CD4-positive, CD25-positive, alpha-beta regulatory T cell (primary cell): ENCODE data around the gene PDE6H. TPM values are rescaled to one million over a fixed set of nuclear protein-coding genes. Genes with fewer than 3 reads are reported as not detected.

Experiments
- ATAC-seq, 2 donors: fragments of 150-1000 bp; cut with Tn5 transposase; one replicate each; pipeline ENCODE4 v1.10.0; 2021; ENCODE audit warnings: low read depth in 2 of 2, moderate number of reproducible peaks in 2 of 2, moderate library complexity in 1 of 2
- DNase-seq, 3 donors: peaks; one replicate each; pipeline versions ENCODE4 v3.0.0 to v3.0.0-alpha.2; 2012 to 2022; ENCODE audit warnings: mixed read lengths in 1 of 3
- H3K27ac ChIP-seq: one replicate; pipeline ENCODE4 v1.7.0; 2013; ENCODE audit warnings: mild to moderate bottlenecking, low read length; ENCODE audit not compliant: insufficient read depth, poor library complexity, severe bottlenecking
- H3K27me3 ChIP-seq: one replicate; pipeline ENCODE4 v1.7.0; 2013; ENCODE audit warnings: low read length; ENCODE audit not compliant: control insufficient read depth, insufficient read depth
- H3K36me3 ChIP-seq: one replicate; pipeline ENCODE4 v1.7.0; 2013; ENCODE audit warnings: mild to moderate bottlenecking, low read length, moderate library complexity; ENCODE audit not compliant: control insufficient read depth, insufficient read depth
- H3K4me1 ChIP-seq: 2 replicates; pipeline ENCODE4 v1.7.0; 2013; ENCODE audit warnings: mild to moderate bottlenecking, low read length; ENCODE audit not compliant: insufficient read depth, control insufficient read depth, poor library complexity, severe bottlenecking
- H3K4me3 ChIP-seq: one replicate; pipeline ENCODE4 v1.7.0; 2013; ENCODE audit warnings: low read depth, mild to moderate bottlenecking, low read length, moderate library complexity
- H3K9me3 ChIP-seq, 2 experiments: 1 replicate in 1 of 2; 2 replicates in 1 of 2; pipeline ENCODE4 v1.7.0; 2013; ENCODE audit warnings: low read length in 2 of 2, mild to moderate bottlenecking in 1 of 2, moderate library complexity in 1 of 2; ENCODE audit not compliant: control insufficient read depth in 2 of 2
- H3K27ac Mint-ChIP-seq, 3 donors: one replicate each; pipeline ENCODE4 v1.8.0; 2020 to 2022; ENCODE audit warnings: mild to moderate bottlenecking in 3 of 3, mixed read lengths in 3 of 3, moderate library complexity in 2 of 3
- H3K27me3 Mint-ChIP-seq: one replicate; pipeline ENCODE4 v1.8.0; 2022; ENCODE audit warnings: mild to moderate bottlenecking, mixed read lengths
- H3K36me3 Mint-ChIP-seq: one replicate; pipeline ENCODE4 v1.8.0; 2020; ENCODE audit warnings: mixed read lengths
- H3K4me1 Mint-ChIP-seq, 4 donors: one replicate each; pipeline ENCODE4 v1.8.0; 2020 to 2022; ENCODE audit warnings: mixed read lengths in 4 of 4, mild to moderate bottlenecking in 1 of 4
- H3K4me3 Mint-ChIP-seq, 4 donors: one replicate each; pipeline ENCODE4 v1.8.0; 2020 to 2022; ENCODE audit warnings: mild to moderate bottlenecking in 4 of 4, mixed read lengths in 4 of 4, moderate library complexity in 3 of 4
- H3K9me3 Mint-ChIP-seq, 7 donors: one replicate each; pipeline ENCODE4 v1.8.0; 2020 to 2022; ENCODE audit warnings: mixed read lengths in 7 of 7, mild to moderate bottlenecking in 3 of 7, moderate library complexity in 2 of 7
- polyA plus RNA-seq, 4 donors: library from polyadenylated mRNA; unstranded; fragments of 300-500 nt; fragmentation: Illumina TruSeq; gene quantifications; one replicate each; pipeline ENCODE4 v1.2.3, GENCODE V29; 2021
- total RNA-seq: library from RNA; stranded (reverse); gene quantifications from one replicate; pipeline ENCODE4 v1.2.3, GENCODE V29; 2022

Gene PDE6H
- total and polyA plus RNA-seq, 5 donors from 2014 or later = not detected

GRCh38 chr12:14951851-14952250 is 21.0 kb upstream of the PDE6H start:
- H3K4me1 ChIP-seq = peaks cover 100% of the 10 kb centered on the region
- Mint-ChIP-seq H3K36me3 (peaks cover 62% of the 10 kb centered on the region), H3K4me1 (peaks cover 43 to 93% (median 71%) of the 10 kb centered on the region in 4 donors), H3K27ac (peak overlapping the region; percentile 94 to 98 (median 96)), H3K4me3 (peak overlapping the region; percentile 89 to 96 (median 90)), H3K9me3 (no peaks in the 10 kb centered on the region), H3K27me3 (no peaks in the 10 kb centered on the region)
- DNase-seq (no peak), ATAC-seq (no peak)
- no peaks in the 10 kb centered on the region for H3K27me3 ChIP-seq
- H3K9me3 ChIP-seq = no peaks in the 10 kb centered on the region
- H3K27ac ChIP-seq = peak overlapping the region; percentile 99
- peaks cover 61% of the 10 kb centered on the region for H3K36me3 ChIP-seq
- H3K4me3 ChIP-seq = peak overlapping the region; percentile 100

GRCh38 chr12:14952299-14952921 is 20.4 kb upstream of the PDE6H start:
- H3K27ac ChIP-seq = peak overlapping the region; percentile 99
- Mint-ChIP-seq H3K36me3 (peaks cover 62% of the 10 kb centered on the region), H3K4me1 (peaks cover 38 to 90% (median 69%) of the 10 kb centered on the region in 4 donors), H3K4me3 (peak overlapping the region; percentile 89 to 96 (median 90)), H3K27me3 (no peaks in the 10 kb centered on the region), H3K9me3 (no peaks in the 10 kb centered on the region), H3K27ac (peak overlapping the region; percentile 94 to 98 (median 96))
- no peaks in the 10 kb centered on the region for H3K9me3 ChIP-seq
- peaks cover 60% of the 10 kb centered on the region for H3K36me3 ChIP-seq
- H3K4me1 ChIP-seq = peaks cover 100% of the 10 kb centered on the region
- ATAC-seq = peak; percentile 67 to 69
- H3K4me3 ChIP-seq = peak overlapping the region; percentile 100
- DNase-seq = peak; percentile 45 to 86 (median 82)
- no peaks in the 10 kb centered on the region for H3K27me3 ChIP-seq

- Histone ChIP-seq H3K27ac (peak overlapping the region; percentile 99), H3K36me3 (peaks cover 54% of the 10 kb centered on the region), H3K4me1 (peaks cover 100% of the 10 kb centered on the region), H3K9me3 (no peaks in the 10 kb centered on the region), H3K27me3 (no peaks in the 10 kb centered on the region), H3K4me3 (peak overlapping the region; percentile 100)
- peaks cover 64% of the 10 kb centered on the region for H3K36me3 Mint-ChIP-seq
- ATAC-seq (no peak), DNase-seq (no peak)
- peak overlapping the region; percentile 89 to 96 (median 90) for H3K4me3 Mint-ChIP-seq
- peak overlapping the region; percentile 94 to 99 (median 96) for H3K27ac Mint-ChIP-seq
- H3K4me1 Mint-ChIP-seq = peaks cover 32 to 86% (median 62%) of the 10 kb centered on the region in 4 donors
- no peaks in the 10 kb centered on the region for H3K27me3 Mint-ChIP-seq
- no peaks in the 10 kb centered on the region for H3K9me3 Mint-ChIP-seq
Observed at GRCh38 chr12:14953752-14954151, 19.1 kb upstream of the PDE6H start.

GRCh38 chr12:14954269-14954668 is 18.6 kb upstream of the PDE6H start:
- ATAC-seq = no peak
- no peaks in the 10 kb centered on the region for H3K9me3 ChIP-seq
- peak in 2 of 3 donors; percentile 34 to 51 for DNase-seq
- H3K27me3 Mint-ChIP-seq = no peaks in the 10 kb centered on the region
- peaks cover 99% of the 10 kb centered on the region for H3K4me1 ChIP-seq
- H3K27ac Mint-ChIP-seq = peak overlapping the region; percentile 94 to 99 (median 96)
- no peaks in the 10 kb centered on the region for H3K9me3 Mint-ChIP-seq
- peak overlapping the region; percentile 89 to 96 (median 90) for H3K4me3 Mint-ChIP-seq
- peak overlapping the region; percentile 100 for H3K4me3 ChIP-seq
- H3K36me3 ChIP-seq = peaks cover 49% of the 10 kb centered on the region
- peak overlapping the region; percentile 99 for H3K27ac ChIP-seq
- peaks cover 64% of the 10 kb centered on the region for H3K36me3 Mint-ChIP-seq
- no peaks in the 10 kb centered on the region for H3K27me3 ChIP-seq
- H3K4me1 Mint-ChIP-seq = peaks cover 26 to 81% (median 57%) of the 10 kb centered on the region in 4 donors

GRCh38 chr12:14956024-14956891 is 16.6 kb upstream of the PDE6H start:
- Histone ChIP-seq H3K4me1 (peaks cover 79% of the 10 kb centered on the region), H3K4me3 (peak overlapping the region; percentile 100), H3K36me3 (peaks cover 33% of the 10 kb centered on the region), H3K9me3 (no peaks in the 10 kb centered on the region), H3K27me3 (no peaks in the 10 kb centered on the region), H3K27ac (peak overlapping the region; percentile 99)
- H3K9me3 Mint-ChIP-seq = no peaks in the 10 kb centered on the region
- DNase-seq (peak in 1 of 3 donors; percentile 60), ATAC-seq (no peak)
- peak overlapping the region; percentile 96 to 99 (median 99) for H3K4me3 Mint-ChIP-seq
- peaks cover 59% of the 10 kb centered on the region for H3K36me3 Mint-ChIP-seq
- H3K27me3 Mint-ChIP-seq = peaks cover 2% of the 10 kb centered on the region
- H3K4me1 Mint-ChIP-seq = peaks cover 11 to 61% (median 42%) of the 10 kb centered on the region in 4 donors
- H3K27ac Mint-ChIP-seq = peak overlapping the region; percentile 95 to 97 (median 97)

- Histone ChIP-seq H3K9me3 (no peaks in the 10 kb centered on the region), H3K36me3 (peaks cover 33% of the 10 kb centered on the region), H3K4me3 (peak overlapping the region; percentile 100), H3K27ac (peak overlapping the region; percentile 99), H3K4me1 (peaks cover 77% of the 10 kb centered on the region), H3K27me3 (no peaks in the 10 kb centered on the region)
- H3K4me3 Mint-ChIP-seq = peak overlapping the region; percentile 96 to 99 (median 99)
- H3K36me3 Mint-ChIP-seq = peaks cover 53% of the 10 kb centered on the region
- H3K27me3 Mint-ChIP-seq = peaks cover 5% of the 10 kb centered on the region
- peak overlapping the region; percentile 95 to 97 (median 97) for H3K27ac Mint-ChIP-seq
- no peak for ATAC-seq
- peaks cover 6 to 58% (median 39%) of the 10 kb centered on the region in 4 donors for H3K4me1 Mint-ChIP-seq
- H3K9me3 Mint-ChIP-seq = no peaks in the 10 kb centered on the region
- DNase-seq = no peak
Observed at GRCh38 chr12:14956905-14957304, 15.9 kb upstream of the PDE6H start.

- Mint-ChIP-seq H3K27ac (peak overlapping the region; percentile 95 to 97 (median 97)), H3K4me3 (peak overlapping the region; percentile 96 to 99 (median 99)), H3K4me1 (peaks cover 0 to 58% (median 36%) of the 10 kb centered on the region in 4 donors), H3K9me3 (no peaks in the 10 kb centered on the region), H3K27me3 (peaks cover 5% of the 10 kb centered on the region), H3K36me3 (peaks cover 49% of the 10 kb centered on the region)
- DNase-seq (no peak), ATAC-seq (no peak)
- H3K27me3 ChIP-seq = no peaks in the 10 kb centered on the region
- H3K4me3 ChIP-seq = peak overlapping the region; percentile 100
- peaks cover 33% of the 10 kb centered on the region for H3K36me3 ChIP-seq
- H3K27ac ChIP-seq = peak overlapping the region; percentile 99
- peaks cover 77% of the 10 kb centered on the region for H3K4me1 ChIP-seq
- H3K9me3 ChIP-seq = no peaks in the 10 kb centered on the region
Observed at GRCh38 chr12:14957551-14958168, 15.2 kb upstream of the PDE6H start.
